Caco-2 (cell line): ENCODE data around the gene KCNIP1. TPM values are rescaled to one million over a fixed set of nuclear protein-coding genes. Genes with fewer than 3 reads are reported as not detected.
A peak's percentile ranks its signal among the peaks of the same experiment; 100 is the strongest.

Experiments used
- BruUV-seq: library from RNA; stranded (reverse); fragments of 400-500 nt; replicated peaks from 2 replicates; lab custom pipeline; 2021; lab: Mats Ljungman, UMichigan
- CTCF ChIA-PET: fragments of 300-600 bp; sonication (Branson Sonifier 250); formaldehyde crosslinking; loops from one replicate; lab custom pipeline; 2022; ENCODE audit warnings: antibody characterized with exemption; lab: Charles Lee
- POLR2A ChIA-PET: fragments of 300-600 bp; sonication (Branson Sonifier 250); formaldehyde crosslinking; loops from one replicate; lab custom pipeline; 2022; ENCODE audit warnings: antibody characterized with exemption; lab: Charles Lee
- DNase-seq, 2 experiments: peaks; one replicate each; pipeline versions ENCODE4 v3.0.0 to v3.0.0-alpha.2; 2020 to 2022
- H3K27me3 ChIP-seq: replicated peaks from 2 replicates; pipeline ENCODE4 v1.6.0; 2011; ENCODE audit warnings: low read length; ENCODE audit not compliant: control insufficient read depth, insufficient read depth
- H3K36me3 ChIP-seq: 2 replicates; pipeline ENCODE4 v1.5.1; 2011; ENCODE audit warnings: low read length; ENCODE audit not compliant: control insufficient read depth, insufficient read depth
- H3K4me1 ChIP-seq: fragments of 250-450 bp; sonication (Bioruptor Pico); 2 replicates; pipeline ENCODE4 v1.5.1; 2020; ENCODE audit warnings: mild to moderate bottlenecking
- H3K4me3 ChIP-seq: 2 replicates; pipeline ENCODE4 v1.5.1; 2011; ENCODE audit warnings: low read depth, mild to moderate bottlenecking, control low read depth, low read length
- H3K9me3 ChIP-seq: fragments of 250-450 bp; sonication (Bioruptor Pico); 2 replicates; pipeline ENCODE4 v1.5.1; 2020; ENCODE audit warnings: mild to moderate bottlenecking, moderate library complexity
- H3K27ac Mint-ChIP-seq: one replicate; pipeline ENCODE4 v1.8.0; 2022; ENCODE audit warnings: mixed read lengths; ENCODE audit not compliant: unreplicated experiment
- H3K27me3 Mint-ChIP-seq: one replicate; pipeline ENCODE4 v1.8.0; 2022; ENCODE audit warnings: mixed read lengths; ENCODE audit not compliant: insufficient read depth, unreplicated experiment
- H3K36me3 Mint-ChIP-seq: one replicate; pipeline ENCODE4 v1.8.0; 2022; ENCODE audit warnings: mild to moderate bottlenecking, mixed read lengths; ENCODE audit not compliant: insufficient read depth, unreplicated experiment
- H3K4me1 Mint-ChIP-seq: one replicate; pipeline ENCODE4 v1.8.0; 2022; ENCODE audit warnings: low read depth, mixed read lengths; ENCODE audit not compliant: unreplicated experiment
- H3K4me3 Mint-ChIP-seq: one replicate; pipeline ENCODE4 v1.8.0; 2022; ENCODE audit warnings: mild to moderate bottlenecking, moderate library complexity, mixed read lengths; ENCODE audit not compliant: unreplicated experiment
- H3K9me3 Mint-ChIP-seq: one replicate; pipeline ENCODE4 v1.8.0; 2022; ENCODE audit warnings: mixed read lengths; ENCODE audit not compliant: unreplicated experiment
- intact Hi-C: fragments of 100-400 bp; cut with micrococcal nuclease; formaldehyde crosslinking; loops from one replicate; pipeline ENCODE4 v1.10.0; 2022; ENCODE audit not compliant: unreplicated experiment
- total RNA-seq: library from RNA; stranded (reverse); gene quantifications from 2 replicates; pipeline ENCODE4 v1.2.3, GENCODE V29; 2022
- TF ChIP-seq, protein P1 (sequence below), 2 experiments: fragments of 200-600 bp in 1 of 2; IDR thresholded peaks; 1 replicate in 1 of 2; 2 replicates in 1 of 2; pipeline versions ENCODE4 v1.5.1 to v1.8.0; 2011 to 2022; ENCODE audit warnings: antibody characterized with exemption in 1 of 2, control low read depth in 1 of 2, inconsistent platforms in 1 of 2, low read depth in 1 of 2, low read length in 1 of 2, mild to moderate bottlenecking in 1 of 2, moderate library complexity in 1 of 2; ENCODE audit not compliant: insufficient read depth in 1 of 2, severe bottlenecking in 1 of 2, unreplicated experiment in 1 of 2

Gene KCNIP1
- total RNA-seq, 1 experiment from 2014 or later: not detected

DNA sequence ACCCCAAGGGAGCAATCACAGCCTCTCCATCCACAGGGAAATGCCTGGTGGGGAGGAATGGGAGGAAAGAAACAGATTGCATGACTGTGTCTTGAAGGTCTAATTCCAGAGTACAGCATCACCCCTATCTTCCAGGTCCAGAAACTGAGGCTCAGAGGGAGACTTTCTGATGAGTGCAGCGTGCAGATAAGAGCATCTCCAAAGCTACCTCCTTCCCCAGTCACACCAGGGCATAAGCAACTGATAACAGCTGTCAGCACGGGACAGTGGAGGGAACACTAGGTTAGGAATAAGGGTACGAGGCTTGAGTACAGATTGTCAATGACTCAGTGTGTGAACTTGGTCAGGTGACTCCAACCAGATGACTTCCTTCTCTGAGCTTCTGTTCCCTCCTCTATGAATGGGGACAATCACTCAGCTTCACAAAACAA lies 126.9 kb downstream of the KCNIP1 start:
- Mint-ChIP-seq H3K27me3 (peaks cover 10% of the 10 kb centered on the region), H3K4me1 (peaks cover 20% of the 10 kb centered on the region), H3K36me3 (peaks cover 7% of the 10 kb centered on the region), H3K9me3 (no peaks in the 10 kb centered on the region), H3K27ac (no peak overlapping the region), H3K4me3 (no peak overlapping the region)
- ChIA-PET CTCF (interaction anchor here (0.6 to 1.5 kb wide), 2 partner anchors 195 to 206 kb away, joined by 3 to 4 read pairs; no protein-coding TSS in a partner anchor), POLR2A (no interaction called here)
- intact Hi-C loops: loop anchor here (5.0 kb wide), 1 partner anchor 363 kb away; no protein-coding TSS in a partner anchor
- Histone ChIP-seq H3K36me3 (no peaks in the 10 kb centered on the region), H3K4me3 (no peak overlapping the region), H3K9me3 (no peaks in the 10 kb centered on the region), H3K27me3 (no peaks in the 10 kb centered on the region; the same call in none of the 2 replicates), H3K4me1 (peaks cover 6% of the 10 kb centered on the region; the same call in 1 of the 2 replicates)
- TF ChIP-seq, protein P1, sequence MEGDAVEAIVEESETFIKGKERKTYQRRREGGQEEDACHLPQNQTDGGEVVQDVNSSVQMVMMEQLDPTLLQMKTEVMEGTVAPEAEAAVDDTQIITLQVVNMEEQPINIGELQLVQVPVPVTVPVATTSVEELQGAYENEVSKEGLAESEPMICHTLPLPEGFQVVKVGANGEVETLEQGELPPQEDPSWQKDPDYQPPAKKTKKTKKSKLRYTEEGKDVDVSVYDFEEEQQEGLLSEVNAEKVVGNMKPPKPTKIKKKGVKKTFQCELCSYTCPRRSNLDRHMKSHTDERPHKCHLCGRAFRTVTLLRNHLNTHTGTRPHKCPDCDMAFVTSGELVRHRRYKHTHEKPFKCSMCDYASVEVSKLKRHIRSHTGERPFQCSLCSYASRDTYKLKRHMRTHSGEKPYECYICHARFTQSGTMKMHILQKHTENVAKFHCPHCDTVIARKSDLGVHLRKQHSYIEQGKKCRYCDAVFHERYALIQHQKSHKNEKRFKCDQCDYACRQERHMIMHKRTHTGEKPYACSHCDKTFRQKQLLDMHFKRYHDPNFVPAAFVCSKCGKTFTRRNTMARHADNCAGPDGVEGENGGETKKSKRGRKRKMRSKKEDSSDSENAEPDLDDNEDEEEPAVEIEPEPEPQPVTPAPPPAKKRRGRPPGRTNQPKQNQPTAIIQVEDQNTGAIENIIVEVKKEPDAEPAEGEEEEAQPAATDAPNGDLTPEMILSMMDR (IDR thresholded peaks at IDR 0.05; ENCODE audit: insufficient read depth in 1 of 2, low read depth in 1 of 2, low read length in 1 of 2, severe bottlenecking in 1 of 2, unreplicated experiment in 1 of 2): no peak
- BruUV-seq: no TSS peak
- no peak for DNase-seq

DNA sequence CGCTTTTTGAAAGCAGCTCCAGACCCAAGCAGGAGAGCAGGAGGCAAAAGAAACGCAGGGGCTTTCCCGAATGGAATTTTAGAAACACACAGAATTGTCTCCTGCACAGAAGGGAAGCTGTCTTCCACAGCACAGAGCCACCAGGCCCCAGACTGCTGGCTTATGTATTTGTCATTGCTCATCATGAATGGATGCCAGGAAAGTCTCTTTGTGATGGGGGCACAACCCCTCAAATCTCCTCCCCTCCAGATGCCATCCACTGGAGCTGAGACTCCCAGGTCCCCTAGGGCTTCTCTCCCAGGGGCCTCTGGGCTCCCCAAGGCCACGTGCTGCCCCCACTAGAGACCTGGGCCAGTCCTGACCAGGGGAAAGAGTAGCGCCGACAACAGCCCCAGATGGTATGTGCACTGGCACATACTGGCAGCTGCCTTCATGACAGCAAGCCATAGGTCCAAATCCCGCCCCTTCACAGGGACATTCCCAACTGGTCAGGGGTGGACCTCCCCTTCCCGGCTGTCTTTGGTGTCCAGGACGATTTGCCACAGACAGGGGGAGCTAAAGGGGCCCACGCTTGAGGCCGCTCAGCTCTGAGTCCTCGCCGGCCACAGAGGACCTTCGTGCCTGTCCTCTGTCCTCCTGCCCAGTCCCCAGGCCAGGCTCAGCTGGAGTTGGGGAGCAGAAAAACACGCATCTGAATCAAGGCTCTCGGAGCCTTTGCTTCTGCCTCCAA lies 127.8 kb downstream of the KCNIP1 start:
- no peaks in the 10 kb centered on the region for H3K36me3 ChIP-seq
- H3K27me3 Mint-ChIP-seq: peaks cover 12% of the 10 kb centered on the region
- no peak overlapping the region for H3K27ac Mint-ChIP-seq
- H3K4me1 ChIP-seq: peaks cover 6% of the 10 kb centered on the region; the same call in 1 of the 2 replicates
- no peaks in the 10 kb centered on the region; the same call in 1 of the 2 replicates for H3K27me3 ChIP-seq
- H3K4me3 Mint-ChIP-seq: no peak overlapping the region
- DNase-seq: peak; percentile 58 to 60
- POLR2A ChIA-PET: no interaction called here
- no peak overlapping the region for H3K4me3 ChIP-seq
- peaks cover 20% of the 10 kb centered on the region for H3K4me1 Mint-ChIP-seq
- BruUV-seq: no TSS peak
- intact Hi-C loops: loop anchor here (1.0 to 5.0 kb wide), 2 partner anchors 152 to 364 kb away; no protein-coding TSS in a partner anchor
- no peaks in the 10 kb centered on the region for H3K9me3 Mint-ChIP-seq
- peaks cover 7% of the 10 kb centered on the region for H3K36me3 Mint-ChIP-seq
- TF ChIP-seq, protein P1 (IDR thresholded peaks at IDR 0.05; ENCODE audit: insufficient read depth in 1 of 2, low read depth in 1 of 2, low read length in 1 of 2, severe bottlenecking in 1 of 2, unreplicated experiment in 1 of 2): peak; percentile 21 to 49
- no peaks in the 10 kb centered on the region for H3K9me3 ChIP-seq
- CTCF ChIA-PET: interaction anchor here (0.6 to 1.5 kb wide), 5 partner anchors 36 to 207 kb away, joined by 3 to 4 read pairs (median 3); no protein-coding TSS in a partner anchor

DNA sequence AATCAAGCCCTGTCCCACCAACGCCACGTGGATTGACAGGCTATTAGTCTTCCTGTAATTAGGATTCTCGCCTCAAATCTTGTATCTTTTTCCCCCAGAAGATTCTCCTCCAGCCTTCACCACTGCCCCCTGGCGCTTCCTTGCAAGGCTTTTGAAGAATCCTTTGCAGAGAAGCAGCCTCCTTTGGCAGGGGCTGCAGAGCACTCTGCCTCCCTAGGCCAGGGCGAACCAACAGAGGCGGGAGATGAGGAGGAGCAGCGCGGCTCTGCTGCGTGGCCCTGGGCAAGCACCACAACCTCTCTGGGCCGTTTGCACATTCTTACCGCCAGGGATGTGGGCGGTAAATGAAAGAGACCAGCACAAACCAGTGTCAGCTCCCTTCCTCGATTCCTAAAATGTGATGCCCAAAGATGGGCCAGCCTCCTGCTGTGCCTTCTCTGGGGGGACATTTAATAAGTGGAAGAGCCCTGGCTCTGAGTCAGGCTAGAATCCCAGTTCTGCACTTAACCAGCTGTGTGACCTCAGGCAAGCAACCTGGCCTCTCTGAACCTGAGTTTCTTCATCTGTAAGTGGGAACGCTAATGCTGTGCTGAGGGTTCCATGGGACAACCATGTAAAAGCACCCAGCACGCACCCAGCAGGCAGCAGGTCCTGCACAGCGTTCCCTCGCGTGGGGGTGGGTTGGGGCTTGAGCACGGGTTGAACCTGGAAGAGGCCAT lies 128.6 kb downstream of the KCNIP1 start:
- intact Hi-C loops: loop anchor here (1.0 to 5.0 kb wide), 2 partner anchors 153 to 365 kb away; no protein-coding TSS in a partner anchor
- H3K4me1 Mint-ChIP-seq: peaks cover 23% of the 10 kb centered on the region
- Histone ChIP-seq H3K4me3 (no peak overlapping the region), H3K36me3 (no peaks in the 10 kb centered on the region), H3K4me1 (peaks cover 6% of the 10 kb centered on the region; the same call in 1 of the 2 replicates), H3K9me3 (no peaks in the 10 kb centered on the region), H3K27me3 (no peaks in the 10 kb centered on the region; the same call in 1 of the 2 replicates)
- CTCF ChIA-PET: interaction anchor here (0.5 to 1.5 kb wide), 7 partner anchors 13 to 328 kb away, joined by 3 to 17 read pairs (median 3); no protein-coding TSS in a partner anchor
- TF ChIP-seq, protein P1 (IDR thresholded peaks at IDR 0.05; ENCODE audit: insufficient read depth in 1 of 2, low read depth in 1 of 2, low read length in 1 of 2, severe bottlenecking in 1 of 2, unreplicated experiment in 1 of 2): no peak
- no peaks in the 10 kb centered on the region for H3K9me3 Mint-ChIP-seq
- no peak overlapping the region for H3K27ac Mint-ChIP-seq
- DNase-seq: peak in 1 of 2 experiments; percentile 33
- POLR2A ChIA-PET: no interaction called here
- H3K4me3 Mint-ChIP-seq: peak overlapping the region; percentile 75
- H3K36me3 Mint-ChIP-seq: peaks cover 7% of the 10 kb centered on the region
- peaks cover 12% of the 10 kb centered on the region for H3K27me3 Mint-ChIP-seq
- no TSS peak for BruUV-seq
